GM21367 (cell line): Measurements from ENCODE around the gene SPANXN4.

Experiments used
- ATAC-seq: cut with Tn5 transposase; IDR thresholded peaks from one replicate; pipeline ENCODE4 v1.9.1; 2021; ENCODE audit not compliant: unreplicated experiment

SPANXN4 gene

GRCh38 chrX:143025628-143026027 lies at the start of gene SPANXN4:
TSS of gene SPANXN4 (plus strand) at chrX:143025928. CDS start at chrX:143026015, 87 bp downstream.
- ATAC-seq: no peak

DNA sequence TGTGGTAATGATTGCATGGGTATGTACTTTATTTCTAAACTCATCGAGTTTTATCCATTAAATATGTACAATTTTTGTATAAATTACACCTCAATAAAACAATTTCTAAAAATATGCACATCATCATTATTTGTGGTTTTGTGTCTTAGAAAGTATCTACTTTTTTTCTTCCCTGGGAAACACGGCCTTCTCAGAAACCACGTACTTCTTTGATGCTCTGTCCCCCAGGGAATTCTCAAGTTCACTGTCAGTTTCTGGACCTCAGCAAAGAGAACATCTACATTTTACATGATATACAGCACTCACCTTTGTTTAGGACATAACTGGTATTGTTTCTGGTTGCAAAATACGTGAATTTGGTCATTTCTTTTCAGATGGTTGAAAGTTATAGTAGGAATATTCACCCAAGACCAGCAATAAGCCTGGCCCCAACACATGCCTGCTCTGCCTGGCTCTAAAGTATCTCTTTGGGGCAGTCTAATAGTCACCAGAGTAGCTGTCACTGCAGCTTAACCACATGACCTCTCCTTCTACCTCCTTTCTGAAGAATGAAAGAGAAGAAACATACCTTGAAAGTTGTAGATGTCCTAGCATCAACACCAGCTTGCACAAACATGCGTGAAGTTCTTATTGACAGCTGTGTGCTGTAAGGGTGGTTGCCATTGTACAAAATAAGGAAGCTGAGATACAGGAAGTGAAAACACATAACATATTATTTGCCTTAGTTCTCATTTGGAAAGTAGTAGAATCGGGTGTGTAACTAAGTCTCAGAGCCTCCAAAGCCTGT lies 48.4 kb upstream of the SPANXN4 start:
- ATAC-seq: peak; percentile 92

GRCh38 chrX:142978130-142978684 lies 47.5 kb upstream of the SPANXN4 start:
- ATAC-seq: no peak

DNA sequence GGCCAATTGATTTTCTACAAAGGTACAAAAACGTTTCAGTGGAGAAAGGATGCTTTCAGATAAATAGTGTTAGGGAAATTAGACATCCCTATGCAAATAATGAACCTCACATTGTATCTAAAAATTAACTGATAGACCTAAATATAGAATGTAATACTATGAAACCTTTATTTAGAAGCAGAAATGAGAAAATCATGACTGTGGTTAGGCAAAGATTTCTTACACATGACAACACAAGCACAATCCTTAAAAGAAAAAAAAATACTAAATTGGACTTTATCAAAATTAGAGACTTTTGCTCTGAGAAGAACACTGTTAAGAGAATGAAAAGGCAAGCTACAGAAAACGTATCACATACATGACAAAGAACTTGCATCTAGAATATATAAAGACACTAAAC lies 43.0 kb upstream of the SPANXN4 start:
- ATAC-seq: no peak

- no peak for ATAC-seq
Measured at GRCh38 chrX:142994988-142995387, 30.7 kb upstream of the SPANXN4 start.

DNA sequence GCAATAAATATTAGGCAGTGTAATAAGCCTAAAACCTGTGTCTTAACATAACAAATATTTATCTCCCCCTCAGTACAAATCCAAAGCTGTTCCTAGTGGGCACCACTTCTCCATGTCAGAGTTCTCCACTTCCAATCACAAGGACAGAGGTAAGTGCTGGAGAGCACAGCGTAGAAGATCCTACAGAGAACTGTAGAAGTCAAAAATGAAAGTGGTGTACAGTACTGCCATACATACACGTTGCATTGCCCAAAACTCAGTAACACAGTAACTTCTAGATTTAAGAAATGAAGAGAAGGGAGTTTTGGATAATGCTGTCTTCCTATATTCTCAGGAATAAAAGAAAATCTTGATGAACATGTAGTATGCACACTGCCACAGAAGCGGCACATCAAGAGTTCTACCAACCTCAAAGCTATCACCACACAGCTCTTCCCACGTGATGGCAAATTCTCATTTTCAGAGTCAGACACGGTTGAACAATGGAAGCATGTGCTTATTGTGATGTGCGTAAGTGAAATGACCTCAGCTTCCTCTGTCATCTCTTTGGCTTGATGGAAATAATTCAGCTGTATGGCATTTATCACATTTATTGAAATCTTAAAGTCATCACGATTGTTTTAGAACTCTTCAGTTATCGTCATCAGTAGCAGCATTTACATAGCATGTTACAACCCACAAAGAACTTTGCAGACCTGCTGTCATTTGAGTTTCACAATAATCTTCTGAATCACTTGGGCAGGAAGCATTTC lies 27.1 kb upstream of the SPANXN4 start:
- no peak for ATAC-seq

- ATAC-seq: no peak
Measured at GRCh38 chrX:142999199-142999701, 26.5 kb upstream of the SPANXN4 start.

GRCh38 chrX:143002206-143002605 lies 23.5 kb upstream of the SPANXN4 start:
- ATAC-seq: no peak

GRCh38 chrX:143017272-143017671 lies 8.5 kb upstream of the SPANXN4 start:
- ATAC-seq: no peak

GRCh38 chrX:143027275-143027674 lies 1.5 kb downstream of the SPANXN4 start:
- no peak for ATAC-seq

DNA sequence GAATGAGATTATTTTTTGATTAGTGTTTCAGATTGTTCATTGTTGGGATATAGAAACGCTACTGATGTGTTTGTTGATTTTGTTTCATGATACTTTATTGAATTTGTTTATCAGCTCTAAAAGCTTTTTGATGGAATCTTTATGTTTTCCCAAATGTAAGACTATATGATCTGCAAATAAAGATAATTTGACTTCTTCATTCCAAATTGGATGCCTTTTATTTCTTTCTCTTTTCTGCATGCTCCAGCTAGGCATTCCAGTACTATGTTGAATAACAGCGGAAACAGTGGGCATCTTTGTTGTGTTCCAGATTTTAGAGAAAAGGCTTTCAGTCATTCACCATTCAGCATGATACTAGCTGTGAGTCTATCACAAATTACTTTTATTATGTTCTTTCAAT lies 21.8 kb downstream of the SPANXN4 start:
- no peak for ATAC-seq

DNA sequence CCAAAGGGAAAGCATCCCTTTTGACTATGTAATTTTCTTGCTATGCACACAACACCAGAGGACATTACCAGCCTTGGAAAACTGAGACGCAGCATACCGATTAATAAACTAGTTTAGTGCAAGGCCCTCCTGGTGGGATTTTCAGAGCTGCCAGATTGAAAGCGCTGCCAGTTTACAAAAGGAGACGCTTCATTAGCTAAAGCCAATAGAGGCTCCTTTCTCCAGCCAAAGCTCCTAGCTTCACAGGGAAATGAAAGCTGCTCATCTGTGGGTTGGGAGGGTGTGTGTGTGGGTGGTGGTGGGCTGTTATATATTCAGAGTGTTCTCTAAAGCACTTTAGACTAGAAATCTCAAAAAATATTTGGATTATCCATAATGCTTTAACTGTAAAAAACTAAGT lies 32.4 kb downstream of the SPANXN4 start:
- ATAC-seq: no peak

DNA sequence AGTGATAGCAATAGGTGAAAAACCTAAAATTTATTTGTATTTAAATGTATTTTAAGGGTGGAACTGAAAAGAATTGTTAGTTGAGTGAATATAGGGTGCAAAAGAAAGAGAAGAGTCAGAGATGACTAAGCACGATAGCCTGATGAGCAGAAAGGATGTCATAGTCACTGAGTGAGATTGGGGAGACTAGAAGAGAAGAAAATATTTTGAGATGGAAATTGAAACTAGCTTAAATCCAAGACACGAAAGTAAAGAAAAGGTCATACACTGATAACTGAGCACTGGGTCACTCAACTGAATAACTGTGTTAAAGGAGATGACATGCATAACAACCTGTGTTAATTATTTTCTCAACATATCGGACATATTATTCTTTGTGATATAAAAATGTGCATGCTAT lies 55.5 kb downstream of the SPANXN4 start:
- ATAC-seq: no peak

- no peak for ATAC-seq
Measured at GRCh38 chrX:143082537-143082936, 56.8 kb downstream of the SPANXN4 start.
